HCT116 (cell line): Measurements from ENCODE around the gene GLIPR2. TPM values are rescaled to one million over a fixed set of nuclear protein-coding genes. Genes with fewer than 3 reads are reported as not detected.

Experiments
- ATAC-seq: fragments of 200-7000 bp; cut with Tn5 transposase; 2 replicates; pipeline ENCODE4 v1.9.1; 2020; ENCODE audit warnings: mild to moderate bottlenecking, moderate library complexity
- BruUV-seq: library from RNA; stranded (reverse); fragments of 400-500 nt; replicated peaks from 2 replicates; lab custom pipeline; 2021; lab: Mats Ljungman, UMichigan
- CTCF ChIA-PET: fragments of 300-600 bp; sonication (Branson Sonifier 250); formaldehyde crosslinking; loops from one replicate; lab custom pipeline; 2021; ENCODE audit warnings: antibody characterized with exemption; lab: Charles Lee
- POLR2A ChIA-PET: fragments of 300-600, 350-600 bp; sonication (Branson Sonifier 250); formaldehyde crosslinking; loops from one replicate; lab custom pipeline; 2021; ENCODE audit warnings: antibody characterized with exemption; lab: Charles Lee
- RAD21 ChIA-PET, 2 experiments: fragments of 300-600 bp; sonication (Branson Sonifier 250); formaldehyde crosslinking; loops; one replicate each; lab custom pipeline; 2023; ENCODE audit warnings: low total read pairs in 2 of 2; ENCODE audit not compliant: uncharacterized antibody in 2 of 2, unreplicated experiment in 2 of 2, low non-redundant PET in 1 of 2; lab: Charles Lee
- DNase-seq: peaks from one replicate; pipeline ENCODE4 v3.0.0-alpha.2; 2010; ENCODE audit warnings: low read depth, low spot score
- H2AFZ ChIP-seq: fragments of 200-600 bp; shearing (Covaris generic), sonication (generic); 2 replicates; pipeline ENCODE4 v1.6.1; 2017; ENCODE audit warnings: low read depth, mixed run types, mixed read lengths, antibody characterized with exemption, low read length; ENCODE audit not compliant: poor library complexity, severe bottlenecking
- H3K27ac ChIP-seq: 2 replicates; pipeline ENCODE4 v1.5.1; 2012; ENCODE audit warnings: low read depth, low read length
- H3K27me3 ChIP-seq: fragments of 200-600 bp; sonication (generic); 2 replicates; pipeline ENCODE4 v1.6.1; 2016; ENCODE audit warnings: mixed run types, low read length, mixed read lengths; ENCODE audit not compliant: insufficient read depth
- H3K36me3 ChIP-seq, 2 experiments: fragments of 200-500 bp in 1 of 2; fragments of 200-600 bp in 1 of 2; sonication (Bioruptor generic) in 1 of 2; sonication (generic) in 1 of 2; 2 replicates each; pipeline versions ENCODE4 v1.5.1 to v1.6.1; 2014 to 2016; ENCODE audit warnings: low read length in 2 of 2, inconsistent platforms in 1 of 2, mixed read lengths in 1 of 2, mixed run types in 1 of 2; ENCODE audit not compliant: insufficient read depth in 2 of 2, control insufficient read depth in 1 of 2
- H3K4me1 ChIP-seq, 2 experiments: fragments of 200-600 bp in 1 of 2; sonication (generic) in 1 of 2; 2 replicates each; pipeline versions ENCODE4 v1.5.1 to v1.6.1; 2012 to 2017; ENCODE audit warnings: low read length in 2 of 2, inconsistent platforms in 1 of 2, mild to moderate bottlenecking in 1 of 2, mixed read lengths in 1 of 2, mixed run types in 1 of 2, moderate library complexity in 1 of 2; ENCODE audit not compliant: insufficient read depth in 2 of 2, control insufficient read depth in 1 of 2
- H3K4me2 ChIP-seq: fragments of 200-600 bp; sonication (generic); 2 replicates; pipeline ENCODE4 v1.6.1; 2017; ENCODE audit warnings: mixed run types, low read length, mixed read lengths
- H3K4me3 ChIP-seq, 2 experiments: fragments of 200-600 bp in 1 of 2; sonication (generic) in 1 of 2; replicated peaks in 1 of 2; 2 replicates each; pipeline ENCODE4 v1.5.1; 2011 to 2016; ENCODE audit warnings: low read length in 2 of 2, control low read depth in 1 of 2, low read depth in 1 of 2, mild to moderate bottlenecking in 1 of 2, mixed read lengths in 1 of 2, mixed run types in 1 of 2
- H3K79me2 ChIP-seq: fragments of 200-600 bp; sonication (generic); 2 replicates; pipeline ENCODE4 v1.6.1; 2017; ENCODE audit warnings: mild to moderate bottlenecking, mixed run types, low read length, moderate library complexity, mixed read lengths; ENCODE audit not compliant: insufficient read depth
- H3K9ac ChIP-seq: fragments of 200-600 bp; sonication (generic); 2 replicates; pipeline ENCODE4 v1.6.1; 2016; ENCODE audit warnings: low read length, mixed read lengths
- H3K9me2 ChIP-seq: fragments of 200-600 bp; sonication (generic), shearing (Covaris generic); 2 replicates; pipeline ENCODE4 v1.6.1; 2017; ENCODE audit warnings: mixed run types, mild to moderate bottlenecking, moderate library complexity; ENCODE audit not compliant: insufficient read depth
- H3K9me3 ChIP-seq, 2 experiments: fragments of 200-500 bp in 1 of 2; fragments of 200-600 bp in 1 of 2; sonication (Bioruptor generic) in 1 of 2; sonication (generic) in 1 of 2; 2 replicates each; pipeline ENCODE4 v1.6.1; 2014 to 2017; ENCODE audit warnings: low read length in 2 of 2, mixed read lengths in 2 of 2, inconsistent platforms in 1 of 2, low read depth in 1 of 2, mild to moderate bottlenecking in 1 of 2, mixed run types in 1 of 2, moderate library complexity in 1 of 2; ENCODE audit not compliant: control insufficient read depth in 1 of 2, insufficient read depth in 1 of 2
- H4K20me1 ChIP-seq: fragments of 200-600 bp; sonication (generic), shearing (Covaris generic); 2 replicates; pipeline ENCODE4 v1.6.1; 2017; ENCODE audit warnings: mixed run types, mild to moderate bottlenecking, moderate library complexity; ENCODE audit not compliant: insufficient read depth
- ATF3 ChIP-seq: IDR thresholded peaks from 2 replicates; pipeline ENCODE4 v1.6.1; 2012
- CBX3 ChIP-seq: IDR thresholded peaks from 2 replicates; pipeline ENCODE4 v1.6.1; 2012; ENCODE audit warnings: low read depth
- CEBPB ChIP-seq: IDR thresholded peaks from 2 replicates; pipeline ENCODE4 v1.6.1; 2012; ENCODE audit warnings: low read depth
- EGR1 ChIP-seq: IDR thresholded peaks from 2 replicates; pipeline ENCODE4 v1.6.1; 2012; ENCODE audit warnings: low read depth
- ELF1 ChIP-seq: IDR thresholded peaks from 2 replicates; pipeline ENCODE4 v1.6.1; 2012; ENCODE audit warnings: low read depth, borderline replicate concordance
- EZH2phosphoT487 ChIP-seq: fragments of 200-600 bp; IDR thresholded peaks from 2 replicates; pipeline ENCODE4 v1.6.1; 2018; ENCODE audit warnings: antibody characterized with exemption, borderline replicate concordance
- FOSL1 ChIP-seq: IDR thresholded peaks from 2 replicates; pipeline ENCODE4 v1.6.1; 2012; ENCODE audit warnings: low read depth
- JUND ChIP-seq: IDR thresholded peaks from 2 replicates; pipeline ENCODE4 v1.6.1; 2012
- MAX ChIP-seq: IDR thresholded peaks from 2 replicates; pipeline ENCODE4 v1.6.1; 2012
- POLR2A ChIP-seq: IDR thresholded peaks from 2 replicates; pipeline ENCODE4 v1.7.0; 2011; ENCODE audit warnings: borderline replicate concordance; ENCODE audit not compliant: insufficient read depth, insufficient read length; ENCODE audit errors: extremely low read depth
- POLR2AphosphoS5 ChIP-seq: IDR thresholded peaks from 2 replicates; pipeline ENCODE4 v1.6.1; 2011; ENCODE audit warnings: mild to moderate bottlenecking, low read depth, low read length, moderate library complexity
- RAD21 ChIP-seq: IDR thresholded peaks from 2 replicates; pipeline ENCODE4 v1.6.1; 2012; ENCODE audit warnings: low read depth, mild to moderate bottlenecking
- SIN3A ChIP-seq: IDR thresholded peaks from 2 replicates; pipeline ENCODE4 v1.6.1; 2012; ENCODE audit warnings: low read depth
- SP1 ChIP-seq: IDR thresholded peaks from 2 replicates; pipeline ENCODE4 v1.6.1; 2012; ENCODE audit warnings: low read depth
- SRF ChIP-seq: IDR thresholded peaks from 2 replicates; pipeline ENCODE4 v1.6.1; 2012; ENCODE audit warnings: low read depth
- TCF7L2 ChIP-seq: IDR thresholded peaks from 2 replicates; pipeline ENCODE4 v1.7.0; 2011; ENCODE audit warnings: borderline replicate concordance, inconsistent platforms; ENCODE audit not compliant: insufficient read depth, insufficient read length; ENCODE audit errors: extremely low read depth
- YY1 ChIP-seq: IDR thresholded peaks from 2 replicates; pipeline ENCODE4 v1.6.1; 2011; ENCODE audit warnings: low read length, low read depth, moderate library complexity, mild to moderate bottlenecking; ENCODE audit not compliant: insufficient replicate concordance; ENCODE audit errors: extremely low read depth
- ZFX ChIP-seq: fragments of 450-650 bp; IDR thresholded peaks from 2 replicates; pipeline ENCODE4 v1.6.1; 2017
- ZNF274 ChIP-seq: fragments of 200-500 bp; sonication (Bioruptor generic); IDR thresholded peaks from 2 replicates; pipeline ENCODE4 v1.6.1; 2014; ENCODE audit warnings: mild to moderate bottlenecking, low read depth, low read length, inconsistent platforms
- intact Hi-C: fragments of 100-400 bp; cut with micrococcal nuclease; formaldehyde crosslinking; loops from 2 replicates; pipeline ENCODE4 v1.10.0; 2022
- total RNA-seq: library from RNA; stranded (reverse); gene quantifications from one replicate; pipeline ENCODE4 v1.2.1, GENCODE V29; 2021; ENCODE audit not compliant: unreplicated experiment
- TF ChIP-seq, protein P1 (sequence below): IDR thresholded peaks from 2 replicates; pipeline ENCODE4 v1.6.1; 2011; ENCODE audit warnings: mild to moderate bottlenecking, low read length, moderate library complexity; ENCODE audit not compliant: insufficient replicate concordance; ENCODE audit errors: extremely low read depth

The GLIPR2 gene
- total RNA-seq, 1 experiment from 2014 or later = 14.5 TPM

DNA sequence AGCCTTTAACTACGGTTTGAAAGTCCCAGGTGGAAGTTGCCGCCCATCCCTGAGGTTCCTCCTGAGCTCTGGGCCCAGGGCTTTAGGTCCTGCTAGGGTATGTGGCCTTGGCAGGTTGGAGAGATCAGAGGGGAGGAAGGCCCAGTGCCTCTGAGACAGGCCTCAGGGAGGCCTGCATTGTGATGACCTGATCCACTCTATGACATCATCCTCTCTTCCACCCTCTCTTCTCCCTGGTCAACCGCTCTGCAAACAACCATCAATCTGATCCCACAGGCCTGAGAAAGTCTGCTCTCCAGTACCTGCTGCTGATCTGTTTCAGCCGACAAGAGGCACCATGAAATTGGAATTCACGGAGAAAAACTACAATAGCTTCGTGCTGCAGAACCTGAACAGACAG is 32.6 kb downstream of the GLIPR2 start, which contains the start of gene CCIN:
Gene CCIN (plus strand): TSS at position 223 of the 400 bp plus-strand sequence. CDS start 115 bp downstream, at position 338.
- RAD21 ChIA-PET = no interaction called here
- no TSS peak for BruUV-seq
- no peak for ATAC-seq

DNA sequence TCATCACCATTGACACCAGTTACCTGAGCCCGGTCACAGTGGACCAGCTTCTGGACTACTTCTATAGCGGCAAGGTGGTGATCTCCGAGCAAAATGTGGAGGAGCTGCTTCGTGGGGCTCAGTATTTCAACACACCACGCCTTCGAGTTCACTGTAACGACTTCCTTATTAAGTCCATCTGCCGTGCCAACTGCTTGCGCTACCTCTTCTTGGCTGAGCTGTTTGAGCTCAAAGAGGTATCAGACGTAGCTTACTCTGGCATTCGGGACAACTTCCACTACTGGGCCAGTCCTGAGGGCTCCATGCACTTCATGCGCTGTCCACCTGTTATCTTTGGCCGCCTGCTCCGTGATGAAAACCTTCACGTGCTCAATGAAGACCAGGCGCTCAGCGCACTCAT is 33.2 kb downstream of the GLIPR2 start:
- Histone ChIP-seq H3K4me3 (no peak overlapping the region), H3K9me2 (no peaks in the 10 kb centered on the region), H3K27ac (no peak overlapping the region), H3K79me2 (no peaks in the 10 kb centered on the region), H3K4me2 (no peak overlapping the region), H3K36me3 (no peaks in the 10 kb centered on the region), H3K4me1 (peaks cover 0 to 8% of the 10 kb centered on the region in 2 experiments; a peak in 1 of 4 replicates), H3K9ac (no peak overlapping the region), H3K27me3 (no peaks in the 10 kb centered on the region), H2AFZ (no peak overlapping the region), H4K20me1 (no peaks in the 10 kb centered on the region), H3K9me3 (no peaks in the 10 kb centered on the region)
- POLR2A ChIA-PET = no interaction called here
- DNase-seq (no peak), ATAC-seq (no peak)
- CTCF ChIA-PET = no interaction called here
- BruUV-seq = no TSS peak
- intact Hi-C loops = loop anchor here (5.0 kb wide), 1 partner anchor 212 kb away; the partner anchor contains the start of gene OR2S2
- RAD21 ChIA-PET = no interaction called here
- TF ChIP-seq TCF7L2 (no peak), SIN3A (no peak), EZH2phosphoT487 (no peak), YY1 (no peak), EGR1 (no peak), RAD21 (no peak), JUND (no peak), POLR2A (no peak), SP1 (no peak), MAX (no peak)
- TF ChIP-seq, protein P1, sequence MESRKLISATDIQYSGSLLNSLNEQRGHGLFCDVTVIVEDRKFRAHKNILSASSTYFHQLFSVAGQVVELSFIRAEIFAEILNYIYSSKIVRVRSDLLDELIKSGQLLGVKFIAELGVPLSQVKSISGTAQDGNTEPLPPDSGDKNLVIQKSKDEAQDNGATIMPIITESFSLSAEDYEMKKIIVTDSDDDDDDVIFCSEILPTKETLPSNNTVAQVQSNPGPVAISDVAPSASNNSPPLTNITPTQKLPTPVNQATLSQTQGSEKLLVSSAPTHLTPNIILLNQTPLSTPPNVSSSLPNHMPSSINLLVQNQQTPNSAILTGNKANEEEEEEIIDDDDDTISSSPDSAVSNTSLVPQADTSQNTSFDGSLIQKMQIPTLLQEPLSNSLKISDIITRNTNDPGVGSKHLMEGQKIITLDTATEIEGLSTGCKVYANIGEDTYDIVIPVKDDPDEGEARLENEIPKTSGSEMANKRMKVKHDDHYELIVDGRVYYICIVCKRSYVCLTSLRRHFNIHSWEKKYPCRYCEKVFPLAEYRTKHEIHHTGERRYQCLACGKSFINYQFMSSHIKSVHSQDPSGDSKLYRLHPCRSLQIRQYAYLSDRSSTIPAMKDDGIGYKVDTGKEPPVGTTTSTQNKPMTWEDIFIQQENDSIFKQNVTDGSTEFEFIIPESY = no peak

More for the DNA sequence above, 32.6 kb downstream of the GLIPR2 start, which contains the start of gene CCIN:
- Histone ChIP-seq H3K4me3 (no peak within 1 kb of the TSS), H2AFZ (no peak within 1 kb of the TSS), H3K79me2 (no peaks in the 10 kb centered on the region), H4K20me1 (no peaks in the 10 kb centered on the region), H3K9me2 (no peaks in the 10 kb centered on the region), H3K36me3 (no peaks in the 10 kb centered on the region), H3K4me1 (peaks cover 0 to 8% of the 10 kb centered on the region in 2 experiments; a peak in 1 of 4 replicates), H3K4me2 (no peak within 1 kb of the TSS), H3K9ac (no peak within 1 kb of the TSS), H3K27ac (no peak within 1 kb of the TSS), H3K9me3 (no peaks in the 10 kb centered on the region), H3K27me3 (no peaks in the 10 kb centered on the region)
- no peak for DNase-seq
- TF ChIP-seq POLR2AphosphoS5 (no peak), YY1 (no peak), ELF1 (no peak), FOSL1 (no peak), ATF3 (no peak), EZH2phosphoT487 (no peak), TCF7L2 (no peak), SIN3A (no peak), RAD21 (no peak), ZFX (no peak), CEBPB (no peak), ZNF274 (no peak), SRF (no peak), CBX3 (no peak), POLR2A (no peak), MAX (no peak)
- intact Hi-C loops = loop anchor here (5.0 kb wide), 1 partner anchor 212 kb away; the partner anchor contains the start of gene OR2S2
- CTCF ChIA-PET = interaction anchor here (2.9 kb wide), 1 partner anchor 21 kb away, joined by 11 read pairs; the partner anchor contains the start of gene CLTA
- POLR2A ChIA-PET = no interaction called here
